HG03097 (cell line): Measurements from ENCODE around the gene NPM3.

Experiments
- ATAC-seq: cut with Tn5 transposase; IDR thresholded peaks from one replicate; pipeline ENCODE4 v1.9.1; 2021; ENCODE audit not compliant: unreplicated experiment, low FRiP score

The NPM3 gene

GRCh38 chr10:101760510-101760909 is 22.7 kb downstream of the NPM3 start:
- ATAC-seq = no peak

- no peak for ATAC-seq
Observed at GRCh38 chr10:101759309-101760247, 23.7 kb downstream of the NPM3 start.

GRCh38 chr10:101758858-101759257 is 24.4 kb downstream of the NPM3 start:
- ATAC-seq = no peak

- ATAC-seq = no peak
Observed at GRCh38 chr10:101752241-101752640, 31.0 kb downstream of the NPM3 start.

- ATAC-seq = no peak
Observed at GRCh38 chr10:101749047-101750016, 33.9 kb downstream of the NPM3 start.

GRCh38 chr10:101748496-101748895 is 34.8 kb downstream of the NPM3 start:
- no peak for ATAC-seq

- no peak for ATAC-seq
Observed at GRCh38 chr10:101745074-101745696, 38.1 kb downstream of the NPM3 start.

- ATAC-seq = no peak
Observed at GRCh38 chr10:101744267-101744666, 39.0 kb downstream of the NPM3 start.

- ATAC-seq = no peak
Observed at GRCh38 chr10:101741938-101742337, 41.3 kb downstream of the NPM3 start.

GRCh38 chr10:101736666-101737065 is 46.6 kb downstream of the NPM3 start:
- ATAC-seq = no peak

- no peak for ATAC-seq
Observed at GRCh38 chr10:101732096-101732495, 51.1 kb downstream of the NPM3 start.
